Inferior parietal cortex (tissue), 1 donor: Measurements from ENCODE around the gene RSPO3.
A peak's percentile ranks its signal among the peaks of the same experiment; 100 is the strongest.

ENCODE experiments used
- DNase-seq: peaks from one replicate; pipeline ENCODE4 v3.0.0-alpha.2; 2016; ENCODE audit errors: extremely low spot score

The RSPO3 gene

GRCh38 chr6:127160484-127160883 is 42.0 kb downstream of the RSPO3 start:
- no peak for DNase-seq

GRCh38 chr6:127162836-127163235 is 44.4 kb downstream of the RSPO3 start:
- DNase-seq, result no peak

- DNase-seq, result no peak
Observed at GRCh38 chr6:127164036-127164435, 45.6 kb downstream of the RSPO3 start.

- no peak for DNase-seq
Observed at GRCh38 chr6:127164565-127164964, 46.1 kb downstream of the RSPO3 start.

GRCh38 chr6:127173156-127173940 is 54.9 kb downstream of the RSPO3 start:
- DNase-seq, result peak; percentile 53

GRCh38 chr6:127176146-127176545 is 57.7 kb downstream of the RSPO3 start:
- DNase-seq, result no peak

- no peak for DNase-seq
Observed at GRCh38 chr6:127177030-127177922, 58.8 kb downstream of the RSPO3 start.

- no peak for DNase-seq
Observed at GRCh38 chr6:127177923-127178231, 59.4 kb downstream of the RSPO3 start.

GRCh38 chr6:127178746-127179145 is 60.3 kb downstream of the RSPO3 start:
- no peak for DNase-seq

- DNase-seq, result no peak
Observed at GRCh38 chr6:127180426-127180825, 62.0 kb downstream of the RSPO3 start.

- no peak for DNase-seq
Observed at GRCh38 chr6:127182501-127182900, 64.0 kb downstream of the RSPO3 start.

- DNase-seq, result no peak
Observed at GRCh38 chr6:127185437-127185995, 67.0 kb downstream of the RSPO3 start.

GRCh38 chr6:127186889-127187288 is 68.4 kb downstream of the RSPO3 start:
- no peak for DNase-seq

- no peak for DNase-seq
Observed at GRCh38 chr6:127188744-127189143, 70.3 kb downstream of the RSPO3 start.

- no peak for DNase-seq
Observed at GRCh38 chr6:127190552-127190951, 72.1 kb downstream of the RSPO3 start.

- DNase-seq, result no peak
Observed at GRCh38 chr6:127191716-127192115, 73.2 kb downstream of the RSPO3 start.

- no peak for DNase-seq
Observed at GRCh38 chr6:127192911-127193541, 74.6 kb downstream of the RSPO3 start.

GRCh38 chr6:127195833-127196232 is 77.4 kb downstream of the RSPO3 start:
- no peak for DNase-seq

- DNase-seq, result no peak
Observed at GRCh38 chr6:127198549-127198948, 80.1 kb downstream of the RSPO3 start.

GRCh38 chr6:127199470-127199869 is 81.0 kb downstream of the RSPO3 start:
- DNase-seq, result no peak

GRCh38 chr6:127200114-127200513 is 81.6 kb downstream of the RSPO3 start:
- no peak for DNase-seq

- DNase-seq, result no peak
Observed at GRCh38 chr6:127201321-127201720, 82.8 kb downstream of the RSPO3 start.
